GM12873 (cell line): Measurements from ENCODE around the gene OPHN1.

Source experiments
- CTCF ChIP-seq: IDR thresholded peaks from 2 replicates; pipeline ENCODE4 v1.5.1; 2012; ENCODE audit warnings: low read depth, mild to moderate bottlenecking, moderate library complexity, low read length, control low read depth; ENCODE audit not compliant: insufficient read depth; ENCODE audit errors: missing control alignments

OPHN1 gene

GRCh38 chrX:68433155-68433980, at the start of gene OPHN1:
Gene OPHN1 (minus strand): TSS chrX:68433495. CDS start chrX:68433020, 475 bp downstream.
- no peak for TF ChIP-seq CTCF

GRCh38 chrX:68480969-68481368, 47.7 kb upstream of the OPHN1 start:
- no peak for TF ChIP-seq CTCF

GRCh38 chrX:68464796-68465195, 31.5 kb upstream of the OPHN1 start:
- no peak for TF ChIP-seq CTCF

- TF ChIP-seq CTCF = no peak
Measured at GRCh38 chrX:68463880-68464279, 30.6 kb upstream of the OPHN1 start.

- TF ChIP-seq CTCF = peak; percentile 61
Measured at GRCh38 chrX:68462653-68463052, 29.4 kb upstream of the OPHN1 start.

- no peak for TF ChIP-seq CTCF
Measured at GRCh38 chrX:68462197-68462596, 28.9 kb upstream of the OPHN1 start.

GRCh38 chrX:68461576-68461975, 28.3 kb upstream of the OPHN1 start:
- TF ChIP-seq CTCF = no peak
